ENCODE measurements around the gene FOXL1.

Gene FOXL1

DNA sequence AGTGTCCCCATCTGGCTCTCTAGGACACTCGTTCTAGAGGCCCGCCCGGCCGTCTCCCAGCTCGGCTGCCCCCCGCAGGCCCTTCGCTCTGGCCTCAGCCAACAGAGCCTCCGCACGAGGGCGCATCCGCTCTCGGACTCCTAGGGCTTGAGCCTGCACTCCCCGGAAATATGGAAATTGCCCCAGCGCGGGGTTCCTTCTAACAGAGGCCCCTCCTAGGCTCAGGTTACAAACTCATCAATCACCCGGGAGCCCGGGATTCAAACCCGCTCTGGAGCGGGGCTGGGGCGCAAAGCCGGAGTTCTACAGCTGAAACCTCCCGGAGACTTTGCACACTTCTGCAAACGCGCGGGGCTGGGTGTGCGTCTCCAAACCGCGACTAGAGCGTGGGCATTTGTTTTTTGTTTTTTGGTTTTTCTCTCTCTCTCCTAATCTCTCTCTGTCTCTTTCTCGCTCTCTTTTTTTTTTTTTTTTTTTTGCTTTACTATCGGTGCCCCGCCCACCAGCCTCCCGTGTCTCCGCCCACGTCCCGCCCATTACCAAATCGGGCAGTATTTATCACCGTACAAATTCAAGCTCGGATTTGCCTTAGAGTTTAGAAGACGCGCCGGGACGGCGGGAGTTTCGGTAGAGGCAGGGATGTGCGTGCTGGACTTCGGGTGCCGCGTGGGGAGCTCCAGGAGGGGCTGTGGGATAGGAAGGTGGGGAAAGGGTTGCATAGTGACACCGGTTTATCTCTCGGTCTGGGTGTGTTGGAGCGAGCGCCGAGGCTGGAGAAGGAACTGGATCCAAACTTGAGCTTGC is 2.4 kb upstream of the FOXL1 start:
- ChIA-PET POLR2A (interaction anchor here (0.6 to 1.1 kb wide), 6 partner anchors 20 to 674 kb away, joined by 3 to 9 read pairs (median 4); no protein-coding TSS in a partner anchor), CTCF (interaction anchor here (0.5 to 2.1 kb wide), 12 partner anchors 10 to 928 kb away, joined by 3 to 8 read pairs (median 4); no protein-coding TSS in a partner anchor)
- peak overlapping the region; percentile 41; the same call in 1 of the 2 replicates for H3K27ac ChIP-seq (ENCODE audit: extremely low read depth, low read depth, low read length)
- TF ChIP-seq ZNF660 (tag by site-specific recombination; IDR thresholded peaks at IDR 0.05): peak; percentile 84
- TF ChIP-seq SP2 (tag by site-specific recombination; IDR thresholded peaks at IDR 0.05): peak; percentile 70
- no peak for TF ChIP-seq ZNF433 (tag by site-specific recombination; IDR thresholded peaks at IDR 0.05; ENCODE audit: low read depth)
- no peak for TF ChIP-seq ZNF184 (tag by site-specific recombination; IDR thresholded peaks at IDR 0.05)
- TF ChIP-seq TSHZ1 (tag by site-specific recombination; IDR thresholded peaks at IDR 0.05; ENCODE audit: borderline replicate concordance): peak; percentile 52; the same call in 1 of the 2 replicates
- no peak for TF ChIP-seq ZNF624 (tag by site-specific recombination; IDR thresholded peaks at IDR 0.05)
- peak; percentile 63 for TF ChIP-seq KLF8 (tag by site-specific recombination; IDR thresholded peaks at IDR 0.05)
- TF ChIP-seq ZNF157 (tag by site-specific recombination; IDR thresholded peaks at IDR 0.05): no peak
- no peak for TF ChIP-seq BCL11A (tag by site-specific recombination; IDR thresholded peaks at IDR 0.05; ENCODE audit: low read depth)
- TF ChIP-seq, protein P1, sequence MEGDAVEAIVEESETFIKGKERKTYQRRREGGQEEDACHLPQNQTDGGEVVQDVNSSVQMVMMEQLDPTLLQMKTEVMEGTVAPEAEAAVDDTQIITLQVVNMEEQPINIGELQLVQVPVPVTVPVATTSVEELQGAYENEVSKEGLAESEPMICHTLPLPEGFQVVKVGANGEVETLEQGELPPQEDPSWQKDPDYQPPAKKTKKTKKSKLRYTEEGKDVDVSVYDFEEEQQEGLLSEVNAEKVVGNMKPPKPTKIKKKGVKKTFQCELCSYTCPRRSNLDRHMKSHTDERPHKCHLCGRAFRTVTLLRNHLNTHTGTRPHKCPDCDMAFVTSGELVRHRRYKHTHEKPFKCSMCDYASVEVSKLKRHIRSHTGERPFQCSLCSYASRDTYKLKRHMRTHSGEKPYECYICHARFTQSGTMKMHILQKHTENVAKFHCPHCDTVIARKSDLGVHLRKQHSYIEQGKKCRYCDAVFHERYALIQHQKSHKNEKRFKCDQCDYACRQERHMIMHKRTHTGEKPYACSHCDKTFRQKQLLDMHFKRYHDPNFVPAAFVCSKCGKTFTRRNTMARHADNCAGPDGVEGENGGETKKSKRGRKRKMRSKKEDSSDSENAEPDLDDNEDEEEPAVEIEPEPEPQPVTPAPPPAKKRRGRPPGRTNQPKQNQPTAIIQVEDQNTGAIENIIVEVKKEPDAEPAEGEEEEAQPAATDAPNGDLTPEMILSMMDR (tag by site-specific recombination; IDR thresholded peaks at IDR 0.05): peak; percentile 80
- TF ChIP-seq, protein P2, sequence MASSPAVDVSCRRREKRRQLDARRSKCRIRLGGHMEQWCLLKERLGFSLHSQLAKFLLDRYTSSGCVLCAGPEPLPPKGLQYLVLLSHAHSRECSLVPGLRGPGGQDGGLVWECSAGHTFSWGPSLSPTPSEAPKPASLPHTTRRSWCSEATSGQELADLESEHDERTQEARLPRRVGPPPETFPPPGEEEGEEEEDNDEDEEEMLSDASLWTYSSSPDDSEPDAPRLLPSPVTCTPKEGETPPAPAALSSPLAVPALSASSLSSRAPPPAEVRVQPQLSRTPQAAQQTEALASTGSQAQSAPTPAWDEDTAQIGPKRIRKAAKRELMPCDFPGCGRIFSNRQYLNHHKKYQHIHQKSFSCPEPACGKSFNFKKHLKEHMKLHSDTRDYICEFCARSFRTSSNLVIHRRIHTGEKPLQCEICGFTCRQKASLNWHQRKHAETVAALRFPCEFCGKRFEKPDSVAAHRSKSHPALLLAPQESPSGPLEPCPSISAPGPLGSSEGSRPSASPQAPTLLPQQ (tag by site-specific recombination; IDR thresholded peaks at IDR 0.05): 0 out of 2 replicates have a peak, but pooled peaks have one; percentile 41
- TF ChIP-seq ZNF423 (tag by site-specific recombination; IDR thresholded peaks at IDR 0.05): peak; percentile 74
- peak; percentile 87 for TF ChIP-seq ZNF335 (tag by site-specific recombination; conservative IDR thresholded peaks at IDR 0.05)
- TF ChIP-seq, protein P3, sequence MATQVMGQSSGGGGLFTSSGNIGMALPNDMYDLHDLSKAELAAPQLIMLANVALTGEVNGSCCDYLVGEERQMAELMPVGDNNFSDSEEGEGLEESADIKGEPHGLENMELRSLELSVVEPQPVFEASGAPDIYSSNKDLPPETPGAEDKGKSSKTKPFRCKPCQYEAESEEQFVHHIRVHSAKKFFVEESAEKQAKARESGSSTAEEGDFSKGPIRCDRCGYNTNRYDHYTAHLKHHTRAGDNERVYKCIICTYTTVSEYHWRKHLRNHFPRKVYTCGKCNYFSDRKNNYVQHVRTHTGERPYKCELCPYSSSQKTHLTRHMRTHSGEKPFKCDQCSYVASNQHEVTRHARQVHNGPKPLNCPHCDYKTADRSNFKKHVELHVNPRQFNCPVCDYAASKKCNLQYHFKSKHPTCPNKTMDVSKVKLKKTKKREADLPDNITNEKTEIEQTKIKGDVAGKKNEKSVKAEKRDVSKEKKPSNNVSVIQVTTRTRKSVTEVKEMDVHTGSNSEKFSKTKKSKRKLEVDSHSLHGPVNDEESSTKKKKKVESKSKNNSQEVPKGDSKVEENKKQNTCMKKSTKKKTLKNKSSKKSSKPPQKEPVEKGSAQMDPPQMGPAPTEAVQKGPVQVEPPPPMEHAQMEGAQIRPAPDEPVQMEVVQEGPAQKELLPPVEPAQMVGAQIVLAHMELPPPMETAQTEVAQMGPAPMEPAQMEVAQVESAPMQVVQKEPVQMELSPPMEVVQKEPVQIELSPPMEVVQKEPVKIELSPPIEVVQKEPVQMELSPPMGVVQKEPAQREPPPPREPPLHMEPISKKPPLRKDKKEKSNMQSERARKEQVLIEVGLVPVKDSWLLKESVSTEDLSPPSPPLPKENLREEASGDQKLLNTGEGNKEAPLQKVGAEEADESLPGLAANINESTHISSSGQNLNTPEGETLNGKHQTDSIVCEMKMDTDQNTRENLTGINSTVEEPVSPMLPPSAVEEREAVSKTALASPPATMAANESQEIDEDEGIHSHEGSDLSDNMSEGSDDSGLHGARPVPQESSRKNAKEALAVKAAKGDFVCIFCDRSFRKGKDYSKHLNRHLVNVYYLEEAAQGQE (tag by site-specific recombination; IDR thresholded peaks at IDR 0.05): peak; percentile 35; the same call in 1 of the 2 replicates
- TF ChIP-seq ZNF629 (tag by site-specific recombination; IDR thresholded peaks at IDR 0.05): peak; percentile 50; the same call in 1 of the 2 replicates
- TF ChIP-seq ZNF639 (tag by site-specific recombination; IDR thresholded peaks at IDR 0.05): peak; percentile 7; the same call in 1 of the 2 replicates
- TF ChIP-seq, protein P4, sequence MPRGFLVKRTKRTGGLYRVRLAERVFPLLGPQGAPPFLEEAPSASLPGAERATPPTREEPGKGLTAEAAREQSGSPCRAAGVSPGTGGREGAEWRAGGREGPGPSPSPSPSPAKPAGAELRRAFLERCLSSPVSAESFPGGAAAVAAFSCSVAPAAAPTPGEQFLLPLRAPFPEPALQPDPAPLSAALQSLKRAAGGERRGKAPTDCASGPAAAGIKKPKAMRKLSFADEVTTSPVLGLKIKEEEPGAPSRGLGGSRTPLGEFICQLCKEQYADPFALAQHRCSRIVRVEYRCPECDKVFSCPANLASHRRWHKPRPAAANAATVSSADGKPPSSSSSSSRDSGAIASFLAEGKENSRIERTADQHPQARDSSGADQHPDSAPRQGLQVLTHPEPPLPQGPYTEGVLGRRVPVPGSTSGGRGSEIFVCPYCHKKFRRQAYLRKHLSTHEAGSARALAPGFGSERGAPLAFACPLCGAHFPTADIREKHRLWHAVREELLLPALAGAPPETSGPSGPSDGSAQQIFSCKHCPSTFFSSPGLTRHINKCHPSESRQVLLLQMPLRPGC (tag by site-specific recombination; IDR thresholded peaks at IDR 0.05): no peak
- 0 out of 2 replicates have a peak, but pooled peaks have one; percentile 11 for TF ChIP-seq WT1 (tag by site-specific recombination; IDR thresholded peaks at IDR 0.05)
- peak; percentile 68; the same call in 1 of the 2 replicates for TF ChIP-seq IKZF3 (tag by site-specific recombination; IDR thresholded peaks at IDR 0.05)
- TF ChIP-seq ZSCAN30 (tag by site-specific recombination; IDR thresholded peaks at IDR 0.05): peak; percentile 47; the same call in 1 of the 2 replicates
- 0 out of 2 replicates have a peak, but pooled peaks have one; percentile 28 for TF ChIP-seq ZNF394 (tag by site-specific recombination; IDR thresholded peaks at IDR 0.05; ENCODE audit: borderline replicate concordance)
- TF ChIP-seq EGR2 (tag by site-specific recombination; IDR thresholded peaks at IDR 0.05; ENCODE audit: low read depth): peak; percentile 92
- TF ChIP-seq ZNF670 (tag by site-specific recombination; IDR thresholded peaks at IDR 0.05; ENCODE audit: low read depth): no peak

More for the DNA sequence above, 2.4 kb upstream of the FOXL1 start:
- Histone ChIP-seq H3K4me3 (ENCODE audit: low read depth, low read length) (peak overlapping the region; percentile 50), H3K36me3 (ENCODE audit: control insufficient read depth in 2 of 2, insufficient read depth in 1 of 2, low read length in 2 of 2) (no peaks in the 10 kb centered on the region), H3K9me3 (ENCODE audit: control insufficient read depth, insufficient read depth, low read depth, low read length) (no peaks in the 10 kb centered on the region), H3K4me1 (ENCODE audit: control insufficient read depth, insufficient read depth, low read length) (peaks cover 3% of the 10 kb centered on the region; the same call in 1 of the 2 replicates)

Measured in HEK293 (cell line).